Upper lobe of left lung (tissue), 6 donors: ENCODE data around the gene FXYD1. TPM values are rescaled to one million over a fixed set of nuclear protein-coding genes. Genes with fewer than 3 reads are reported as not detected.

Experiments
- ATAC-seq, 2 donors: fragments of 200-7000 bp; cut with Tn5 transposase; one replicate each; pipeline ENCODE4 v1.9.1; 2022; ENCODE audit warnings: mild to moderate bottlenecking in 2 of 2, moderate library complexity in 2 of 2; ENCODE audit not compliant: low FRiP score in 2 of 2
- DNase-seq, 2 donors: peaks; one replicate each; pipeline ENCODE4 v3.0.0-alpha.2; 2019 to 2020
- H3K27ac ChIP-seq, 4 donors: fragments of 200-600 bp; sonication (generic); one replicate each; pipeline ENCODE4 v1.5.1; 2016 to 2019
- H3K27me3 ChIP-seq, 4 donors: fragments of 200-600 bp; sonication (generic); one replicate each; pipeline ENCODE4 v1.5.1; 2017 to 2019
- H3K36me3 ChIP-seq, 4 donors: fragments of 200-600 bp; sonication (generic); one replicate each; pipeline ENCODE4 v1.5.1; 2016 to 2019
- H3K4me1 ChIP-seq, 4 donors: fragments of 200-600 bp; sonication (generic); one replicate each; pipeline ENCODE4 v1.5.1; 2018 to 2019
- H3K4me3 ChIP-seq, 4 donors: fragments of 200-600 bp; sonication (generic); one replicate each; pipeline ENCODE4 v1.5.1; 2017 to 2019; ENCODE audit warnings: mild to moderate bottlenecking in 2 of 4, moderate library complexity in 1 of 4
- H3K9me3 ChIP-seq, 4 donors: fragments of 200-600 bp; sonication (generic); one replicate each; pipeline ENCODE4 v1.5.1; 2018 to 2019
- EP300 ChIP-seq, 4 donors: sonication (generic); formaldehyde crosslinking; IDR thresholded peaks; one replicate each; pipeline ENCODE4 v1.5.1; 2017; ENCODE audit warnings: antibody characterized with exemption in 4 of 4, control low read depth in 2 of 4
- POLR2A ChIP-seq, 4 donors: fragments of 450-650 bp; IDR thresholded peaks; one replicate each; pipeline ENCODE4 v1.5.1; 2016 to 2017; ENCODE audit warnings: antibody characterized with exemption in 4 of 4, mild to moderate bottlenecking in 2 of 4
- POLR2AphosphoS5 ChIP-seq, 2 donors: sonication (generic); formaldehyde crosslinking; IDR thresholded peaks; one replicate each; pipeline ENCODE4 v1.5.1; 2017; ENCODE audit warnings: antibody characterized with exemption in 2 of 2
- WGBS, 2 donors: methylation state at CpG; one replicate each; pipeline ENCODE4 v1.1.5; 2017 to 2018; 5-methylcytosine and 5-hydroxymethylcytosine counted together
- total RNA-seq, 6 donors: library from RNA; depleted of rRNA in 4 of 6; stranded (reverse); fragments of >200 nt in 4 of 6; gene quantifications; one replicate each; pipeline versions ENCODE4 v1.1.0 to v1.2.1, GENCODE V29; 2016 to 2021
- TF ChIP-seq, protein P1 (sequence below), 6 experiments: fragments of 450-650 bp in 4 of 6; fragments of 200-600 bp in 2 of 6; sonication (generic) in 2 of 6; IDR thresholded peaks; one replicate each; pipeline ENCODE4 v1.5.1; 2016 to 2019; ENCODE audit warnings: antibody characterized with exemption in 6 of 6
- donor health status: DM: no; HTN: no; CAD: no; lungs with moderate emphysema.
- donor health status: DM: no; HTN: yes; CAD: no; lungs with severe emphysema.

FXYD1 gene
- total RNA-seq, 6 donors from 2014 or later = 3.8 to 64.9 (median 25.2) TPM

DNA sequence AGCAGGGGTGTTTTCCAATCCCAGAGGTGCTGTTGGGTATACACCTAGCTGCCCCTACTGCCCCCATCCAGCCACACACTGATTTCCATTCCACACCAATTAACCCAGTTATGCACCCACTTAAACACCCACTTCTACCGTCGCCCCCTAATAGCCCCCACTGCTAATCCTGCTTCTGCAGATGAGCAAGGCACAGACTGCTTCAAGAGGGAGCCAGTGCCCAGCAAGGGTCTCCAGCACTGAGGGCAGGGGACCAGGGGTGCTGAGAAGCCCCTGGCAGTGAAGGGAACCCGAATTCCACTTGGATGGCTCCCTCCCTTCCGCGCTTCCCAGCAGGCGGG lies 5.6 kb downstream of the FXYD1 start:
- H3K36me3 ChIP-seq = no peaks in the 10 kb centered on the region
- peaks cover 22 to 34% (median 26%) of the 10 kb centered on the region in 4 donors for H3K4me1 ChIP-seq
- DNase-seq = no peak
- 30 to 55% methylated on average over 2 to 6 of the region's 6 CpGs for WGBS, 2 donors
- peaks cover 0 to 13% (median 4%) of the 10 kb centered on the region in 4 donors for H3K27me3 ChIP-seq
- no peak for TF ChIP-seq POLR2AphosphoS5 (IDR thresholded peaks at IDR 0.05)
- no peak for TF ChIP-seq EP300 (IDR thresholded peaks at IDR 0.05)
- TF ChIP-seq, protein P1, sequence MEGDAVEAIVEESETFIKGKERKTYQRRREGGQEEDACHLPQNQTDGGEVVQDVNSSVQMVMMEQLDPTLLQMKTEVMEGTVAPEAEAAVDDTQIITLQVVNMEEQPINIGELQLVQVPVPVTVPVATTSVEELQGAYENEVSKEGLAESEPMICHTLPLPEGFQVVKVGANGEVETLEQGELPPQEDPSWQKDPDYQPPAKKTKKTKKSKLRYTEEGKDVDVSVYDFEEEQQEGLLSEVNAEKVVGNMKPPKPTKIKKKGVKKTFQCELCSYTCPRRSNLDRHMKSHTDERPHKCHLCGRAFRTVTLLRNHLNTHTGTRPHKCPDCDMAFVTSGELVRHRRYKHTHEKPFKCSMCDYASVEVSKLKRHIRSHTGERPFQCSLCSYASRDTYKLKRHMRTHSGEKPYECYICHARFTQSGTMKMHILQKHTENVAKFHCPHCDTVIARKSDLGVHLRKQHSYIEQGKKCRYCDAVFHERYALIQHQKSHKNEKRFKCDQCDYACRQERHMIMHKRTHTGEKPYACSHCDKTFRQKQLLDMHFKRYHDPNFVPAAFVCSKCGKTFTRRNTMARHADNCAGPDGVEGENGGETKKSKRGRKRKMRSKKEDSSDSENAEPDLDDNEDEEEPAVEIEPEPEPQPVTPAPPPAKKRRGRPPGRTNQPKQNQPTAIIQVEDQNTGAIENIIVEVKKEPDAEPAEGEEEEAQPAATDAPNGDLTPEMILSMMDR (IDR thresholded peaks at IDR 0.05) = no peak
- no peak for TF ChIP-seq POLR2A (IDR thresholded peaks at IDR 0.05)
- no peak for ATAC-seq
- H3K9me3 ChIP-seq = no peaks in the 10 kb centered on the region
- H3K4me3 ChIP-seq = no peak overlapping the region
- no peak overlapping the region for H3K27ac ChIP-seq

GRCh38 chr19:35144600-35145436 lies 6.2 kb downstream of the FXYD1 start:
- no peak for ATAC-seq
- H3K4me1 ChIP-seq = peaks cover 22 to 31% (median 24%) of the 10 kb centered on the region in 4 donors
- H3K4me3 ChIP-seq = no peak overlapping the region
- 19% methylated on average over 9 to 15 of the region's 15 CpGs for WGBS, 2 donors
- peak in 1 of 2 donors; percentile 57 for DNase-seq
- H3K27ac ChIP-seq = no peak overlapping the region
- peaks cover 0 to 13% (median 4%) of the 10 kb centered on the region in 4 donors for H3K27me3 ChIP-seq
- no peaks in the 10 kb centered on the region for H3K9me3 ChIP-seq
- TF ChIP-seq POLR2AphosphoS5 (IDR thresholded peaks at IDR 0.05) (no peak), POLR2A (IDR thresholded peaks at IDR 0.05) (no peak), EP300 (IDR thresholded peaks at IDR 0.05) (no peak)
- TF ChIP-seq, protein P1 (IDR thresholded peaks at IDR 0.05) = no peak
- no peaks in the 10 kb centered on the region for H3K36me3 ChIP-seq

GRCh38 chr19:35146746-35147459 lies 8.3 kb downstream of the FXYD1 start:
- peaks cover 14 to 16% (median 15%) of the 10 kb centered on the region in 4 donors for H3K4me1 ChIP-seq
- no peaks in the 10 kb centered on the region for H3K9me3 ChIP-seq
- H3K27me3 ChIP-seq = peaks cover 0 to 13% (median 4%) of the 10 kb centered on the region in 4 donors
- H3K36me3 ChIP-seq = no peaks in the 10 kb centered on the region
- DNase-seq (no peak), ATAC-seq (no peak)
- no peak overlapping the region for H3K4me3 ChIP-seq
- WGBS, 2 donors = 83 to 89% methylated on average over 3 to 7 of the region's 7 CpGs
- TF ChIP-seq EP300 (IDR thresholded peaks at IDR 0.05) = no peak
- no peak overlapping the region for H3K27ac ChIP-seq

DNA sequence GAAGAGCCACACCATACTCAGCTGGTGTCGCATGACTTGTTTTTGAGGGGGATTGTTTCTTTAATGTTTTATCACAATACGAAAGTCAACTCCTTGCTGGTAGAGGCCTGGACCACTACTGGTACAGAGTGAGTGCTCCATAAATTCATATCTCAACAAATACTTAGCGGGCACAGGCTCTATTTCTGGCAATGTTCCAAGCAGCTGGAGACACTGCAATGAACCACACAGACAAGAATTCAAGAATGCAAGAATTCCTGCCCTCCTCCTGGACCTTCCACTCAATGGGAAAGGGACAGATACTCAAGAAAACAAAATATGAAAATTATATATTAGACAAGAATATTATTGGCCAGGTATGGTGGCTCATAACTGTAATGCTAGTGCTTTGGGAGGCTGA lies 10.8 kb downstream of the FXYD1 start:
- Histone ChIP-seq H3K27me3 (no peaks in the 10 kb centered on the region), H3K9me3 (no peaks in the 10 kb centered on the region), H3K36me3 (no peaks in the 10 kb centered on the region), H3K4me3 (no peak overlapping the region), H3K27ac (no peak overlapping the region), H3K4me1 (peaks cover 12 to 20% (median 18%) of the 10 kb centered on the region in 4 donors)
- WGBS, 2 donors = 89 to 91% methylated on average over 3 of the region's 3 CpGs
- ATAC-seq = no peak
- TF ChIP-seq, protein P1 (IDR thresholded peaks at IDR 0.05) = no peak
- TF ChIP-seq EP300 (IDR thresholded peaks at IDR 0.05) (no peak), POLR2AphosphoS5 (IDR thresholded peaks at IDR 0.05) (no peak), POLR2A (IDR thresholded peaks at IDR 0.05) (no peak)
- no peak for DNase-seq

DNA sequence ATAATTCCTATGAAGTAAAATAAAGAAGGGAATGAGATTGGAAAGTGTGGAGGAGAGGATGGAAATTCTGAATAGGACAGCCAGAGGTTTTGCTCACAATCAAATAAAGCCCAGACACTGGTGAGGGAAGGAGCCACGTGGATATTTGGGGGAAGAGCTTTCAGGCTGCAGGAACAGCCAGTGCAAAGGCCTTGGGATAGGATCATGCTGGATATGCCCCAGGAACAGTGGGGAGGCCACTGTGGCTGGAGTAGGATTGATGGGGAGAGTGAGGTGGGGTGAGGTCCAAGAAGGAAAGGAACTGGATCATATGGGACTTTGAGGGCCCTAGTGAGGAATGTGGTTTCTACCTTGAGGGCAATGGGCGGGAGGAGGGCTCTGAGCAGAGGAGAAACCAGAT lies 11.8 kb downstream of the FXYD1 start:
- ATAC-seq (no peak), DNase-seq (no peak)
- Histone ChIP-seq H3K27ac (no peak overlapping the region), H3K4me3 (no peak overlapping the region), H3K4me1 (peaks cover 16 to 29% (median 22%) of the 10 kb centered on the region in 4 donors), H3K9me3 (no peaks in the 10 kb centered on the region), H3K36me3 (no peaks in the 10 kb centered on the region), H3K27me3 (no peaks in the 10 kb centered on the region)
- TF ChIP-seq, protein P1 (IDR thresholded peaks at IDR 0.05) = no peak
- TF ChIP-seq POLR2AphosphoS5 (IDR thresholded peaks at IDR 0.05) (no peak), EP300 (IDR thresholded peaks at IDR 0.05) (no peak), POLR2A (IDR thresholded peaks at IDR 0.05) (no peak)
- WGBS, 2 donors = 65 to 86% methylated on average over 2 of the region's 2 CpGs
